22Rv1 (cell line): ENCODE results near the gene FKBP9.

Source experiments
- ZFX ChIP-seq: fragments of 450-650 bp; IDR thresholded peaks from 2 replicates; pipeline ENCODE4 v1.6.1; 2017; ENCODE audit warnings: antibody characterized with exemption, borderline replicate concordance
- TF ChIP-seq, protein P1 (sequence below): fragments of 450-650 bp; IDR thresholded peaks from 2 replicates; pipeline ENCODE4 v1.5.1; 2017; ENCODE audit warnings: mild to moderate bottlenecking

GRCh38 chr7:33054261-33054964, 97.2 kb downstream of the FKBP9 start:
- TF ChIP-seq, protein P1, sequence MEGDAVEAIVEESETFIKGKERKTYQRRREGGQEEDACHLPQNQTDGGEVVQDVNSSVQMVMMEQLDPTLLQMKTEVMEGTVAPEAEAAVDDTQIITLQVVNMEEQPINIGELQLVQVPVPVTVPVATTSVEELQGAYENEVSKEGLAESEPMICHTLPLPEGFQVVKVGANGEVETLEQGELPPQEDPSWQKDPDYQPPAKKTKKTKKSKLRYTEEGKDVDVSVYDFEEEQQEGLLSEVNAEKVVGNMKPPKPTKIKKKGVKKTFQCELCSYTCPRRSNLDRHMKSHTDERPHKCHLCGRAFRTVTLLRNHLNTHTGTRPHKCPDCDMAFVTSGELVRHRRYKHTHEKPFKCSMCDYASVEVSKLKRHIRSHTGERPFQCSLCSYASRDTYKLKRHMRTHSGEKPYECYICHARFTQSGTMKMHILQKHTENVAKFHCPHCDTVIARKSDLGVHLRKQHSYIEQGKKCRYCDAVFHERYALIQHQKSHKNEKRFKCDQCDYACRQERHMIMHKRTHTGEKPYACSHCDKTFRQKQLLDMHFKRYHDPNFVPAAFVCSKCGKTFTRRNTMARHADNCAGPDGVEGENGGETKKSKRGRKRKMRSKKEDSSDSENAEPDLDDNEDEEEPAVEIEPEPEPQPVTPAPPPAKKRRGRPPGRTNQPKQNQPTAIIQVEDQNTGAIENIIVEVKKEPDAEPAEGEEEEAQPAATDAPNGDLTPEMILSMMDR = no peak
- TF ChIP-seq ZFX = no peak
